GM12873 (cell line): ENCODE data around the gene STK32C.

Source experiments
- TF ChIP-seq, protein P1 (sequence below): IDR thresholded peaks from 2 replicates; pipeline ENCODE4 v1.5.1; 2012; ENCODE audit warnings: low read depth, mild to moderate bottlenecking, moderate library complexity, low read length, control low read depth; ENCODE audit not compliant: insufficient read depth; ENCODE audit errors: missing control alignments

STK32C gene

DNA sequence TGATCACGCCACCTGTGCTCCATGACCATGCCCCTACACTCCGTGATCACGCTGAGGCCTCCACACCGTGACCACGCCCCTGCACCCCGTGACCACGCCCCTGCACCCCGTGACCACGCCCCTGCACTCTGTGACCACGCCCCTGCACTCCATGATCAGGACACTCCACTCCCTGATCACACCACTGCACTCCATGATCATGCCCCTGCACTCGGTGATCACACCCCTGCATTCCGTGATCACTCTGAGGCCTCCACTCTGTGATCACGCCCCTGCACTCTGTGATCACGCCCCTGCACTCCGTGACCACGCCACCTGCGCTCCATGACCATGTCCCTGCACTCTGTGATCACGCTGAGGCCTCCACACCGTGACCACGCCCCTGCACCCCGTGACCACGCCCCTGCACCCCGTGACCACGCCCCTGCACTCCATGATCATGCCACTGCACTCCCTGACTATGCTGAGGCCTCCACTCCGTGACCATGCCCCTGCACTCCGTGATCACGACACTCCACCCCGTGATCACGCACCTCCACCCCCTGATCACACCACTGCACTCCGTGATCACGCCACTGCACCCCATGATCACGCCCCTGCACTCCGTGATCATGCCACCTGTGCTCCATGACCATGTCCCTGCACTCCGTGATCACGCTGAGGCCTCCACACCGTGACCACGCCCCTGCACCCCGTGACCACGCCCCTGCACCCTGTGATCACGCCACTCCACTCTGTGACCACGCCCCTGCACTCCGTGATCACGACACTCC is 27.7 kb downstream of the STK32C start:
- TF ChIP-seq, protein P1, sequence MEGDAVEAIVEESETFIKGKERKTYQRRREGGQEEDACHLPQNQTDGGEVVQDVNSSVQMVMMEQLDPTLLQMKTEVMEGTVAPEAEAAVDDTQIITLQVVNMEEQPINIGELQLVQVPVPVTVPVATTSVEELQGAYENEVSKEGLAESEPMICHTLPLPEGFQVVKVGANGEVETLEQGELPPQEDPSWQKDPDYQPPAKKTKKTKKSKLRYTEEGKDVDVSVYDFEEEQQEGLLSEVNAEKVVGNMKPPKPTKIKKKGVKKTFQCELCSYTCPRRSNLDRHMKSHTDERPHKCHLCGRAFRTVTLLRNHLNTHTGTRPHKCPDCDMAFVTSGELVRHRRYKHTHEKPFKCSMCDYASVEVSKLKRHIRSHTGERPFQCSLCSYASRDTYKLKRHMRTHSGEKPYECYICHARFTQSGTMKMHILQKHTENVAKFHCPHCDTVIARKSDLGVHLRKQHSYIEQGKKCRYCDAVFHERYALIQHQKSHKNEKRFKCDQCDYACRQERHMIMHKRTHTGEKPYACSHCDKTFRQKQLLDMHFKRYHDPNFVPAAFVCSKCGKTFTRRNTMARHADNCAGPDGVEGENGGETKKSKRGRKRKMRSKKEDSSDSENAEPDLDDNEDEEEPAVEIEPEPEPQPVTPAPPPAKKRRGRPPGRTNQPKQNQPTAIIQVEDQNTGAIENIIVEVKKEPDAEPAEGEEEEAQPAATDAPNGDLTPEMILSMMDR, result no peak

- TF ChIP-seq, protein P1, result no peak
Observed at GRCh38 chr10:132277311-132277741, 30.4 kb downstream of the STK32C start.

GRCh38 chr10:132276706-132277105 is 31.0 kb downstream of the STK32C start:
- TF ChIP-seq, protein P1, result no peak

DNA sequence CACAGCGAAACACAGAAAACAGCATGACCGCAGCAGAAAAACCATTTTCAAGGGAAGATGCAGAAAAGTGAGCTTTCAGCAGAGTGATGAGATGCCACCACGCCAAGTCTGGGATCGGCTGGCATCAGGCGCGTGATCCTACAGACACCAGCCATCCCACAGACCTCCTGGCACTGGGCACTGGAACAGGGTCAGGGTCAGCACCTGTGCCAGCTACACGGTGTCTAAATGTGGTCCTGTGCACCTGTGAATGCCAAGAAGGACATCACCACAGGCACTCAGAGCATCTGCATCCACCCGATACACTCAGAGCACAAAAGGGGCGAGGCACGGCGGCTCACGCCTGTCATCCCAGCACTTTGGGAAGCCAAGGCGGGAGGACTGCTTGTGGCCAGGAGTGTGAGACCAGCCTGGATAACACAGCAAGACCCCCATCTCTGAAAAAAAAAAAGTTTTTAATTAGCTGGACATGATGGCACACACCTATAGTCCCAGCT is 31.5 kb downstream of the STK32C start:
- TF ChIP-seq, protein P1, result no peak

DNA sequence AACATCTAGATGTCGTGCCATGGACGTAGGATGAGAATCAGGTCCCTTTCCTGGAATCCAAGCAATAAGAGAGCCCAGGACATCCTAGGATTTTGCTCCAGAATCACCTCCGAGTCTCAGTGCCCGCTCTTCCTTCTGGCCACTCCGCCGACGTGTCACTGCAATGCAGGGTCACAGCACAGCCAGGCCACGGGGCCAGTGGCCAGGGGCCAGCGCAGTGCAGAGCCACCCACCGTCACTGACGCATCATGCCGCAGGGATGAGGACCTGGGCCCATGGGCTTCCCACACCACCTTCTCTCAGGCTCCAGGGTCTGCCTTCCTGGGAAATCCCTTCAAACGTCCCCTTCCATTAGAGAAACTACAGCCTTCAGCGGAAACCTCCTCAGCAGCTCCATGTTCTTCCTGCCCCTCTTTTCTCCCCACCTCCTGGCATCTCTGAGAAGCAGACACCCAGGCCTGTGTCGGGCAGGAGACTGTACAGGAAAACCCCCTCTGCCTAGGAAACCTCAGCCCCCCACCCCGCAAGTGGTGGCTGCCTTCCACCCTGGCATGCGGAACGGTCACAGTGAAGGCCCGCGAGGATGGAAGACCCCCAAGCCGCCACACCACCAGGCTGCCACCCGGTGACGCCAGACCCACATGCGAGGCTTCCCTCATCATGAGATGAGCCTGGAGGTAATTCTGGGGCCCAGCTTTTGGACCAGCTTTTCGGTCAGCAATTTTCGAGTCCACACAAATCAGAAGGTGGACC is 32.1 kb downstream of the STK32C start:
- TF ChIP-seq, protein P1, result no peak

- TF ChIP-seq, protein P1, result no peak
Observed at GRCh38 chr10:132274986-132275385, 32.8 kb downstream of the STK32C start.

DNA sequence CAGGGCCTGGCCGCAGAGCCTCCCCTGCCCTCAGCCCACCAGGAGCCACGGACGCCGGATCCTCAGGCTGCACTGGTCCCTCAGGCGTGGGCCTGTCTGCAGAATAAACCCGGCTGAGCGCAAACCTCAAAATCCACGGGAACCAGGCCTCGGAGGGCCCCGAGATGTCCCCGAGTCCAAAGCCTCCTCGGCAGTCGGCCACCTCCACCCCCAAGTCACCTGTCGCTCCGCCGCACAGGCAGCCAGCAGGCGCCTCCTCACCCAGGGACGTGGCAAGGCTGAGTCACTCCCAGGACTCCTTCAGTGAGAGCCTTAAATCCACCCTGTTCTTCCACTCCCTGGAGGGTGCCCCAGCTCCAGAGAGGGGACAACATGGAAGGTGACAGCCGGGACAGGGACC is 33.2 kb downstream of the STK32C start:
- TF ChIP-seq, protein P1, result no peak
